Bronchial smooth muscle cell (primary cell): ENCODE results near the gene SLC25A52. TPM values are rescaled to one million over a fixed set of nuclear protein-coding genes. Genes with fewer than 3 reads are reported as not detected.

Experiments
- total RNA-seq: library from RNA; depleted of rRNA; stranded (reverse); fragments of >200 nt; gene quantifications from 2 replicates; pipeline ENCODE4 v1.2.1, GENCODE V29; 2014

SLC25A52 gene, protein sequence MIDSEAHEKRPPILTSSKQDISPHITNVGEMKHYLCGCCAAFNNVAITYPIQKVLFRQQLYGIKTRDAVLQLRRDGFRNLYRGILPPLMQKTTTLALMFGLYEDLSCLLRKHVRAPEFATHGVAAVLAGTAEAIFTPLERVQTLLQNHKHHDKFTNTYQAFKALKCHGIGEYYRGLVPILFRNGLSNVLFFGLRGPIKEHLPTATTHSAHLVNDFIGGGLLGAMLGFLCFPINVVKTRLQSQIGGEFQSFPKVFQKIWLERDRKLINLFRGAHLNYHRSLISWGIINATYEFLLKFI
- total RNA-seq: not detected in 2 replicates

DNA sequence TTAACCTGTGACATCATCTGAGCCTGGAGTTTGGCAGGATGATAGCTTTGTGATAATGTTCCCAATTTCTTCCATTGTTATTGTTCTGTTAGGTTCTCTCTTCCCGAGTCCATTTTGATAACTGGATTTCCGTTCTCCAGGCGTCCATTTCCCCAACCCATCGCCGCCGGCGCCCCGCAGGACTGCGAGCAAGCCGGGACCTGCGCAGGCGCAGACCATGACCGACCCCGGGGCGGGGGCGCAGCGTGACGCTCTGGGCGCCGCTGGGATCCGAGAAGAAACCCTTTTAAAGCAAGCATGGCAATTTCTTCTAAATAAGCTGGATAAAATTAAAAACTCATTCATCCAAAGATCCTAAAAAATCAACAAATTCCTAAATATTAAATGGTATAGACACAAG lies at the start of gene SLC25A52:
Gene SLC25A52 (minus strand): TSS at position 186 of the 400 bp plus-strand sequence. CDS start 219 bp downstream, outside the sequence.

Other genes starting within 250 kb of the SLC25A52 start
- not detected in 2 replicates for gene TTR, start 169.0 kb downstream of the SLC25A52 start, total RNA-seq
- gene B4GALT6, start 76.3 kb downstream of the SLC25A52 start, total RNA-seq: 0.77 and 2.8 TPM in 2 replicates
- 33.7 and 38.8 TPM in 2 replicates for gene TRAPPC8, start 182.2 kb upstream of the SLC25A52 start, total RNA-seq